HCT116 (cell line): ENCODE measurements around the gene NDUFAF7. TPM values are rescaled to one million over a fixed set of nuclear protein-coding genes. Genes with fewer than 3 reads are reported as not detected.

Source experiments
- ATAC-seq: fragments of 200-7000 bp; cut with Tn5 transposase; 2 replicates; pipeline ENCODE4 v1.9.1; 2020; ENCODE audit warnings: mild to moderate bottlenecking, moderate library complexity
- BruUV-seq: library from RNA; stranded (reverse); fragments of 400-500 nt; replicated peaks from 2 replicates; lab custom pipeline; 2021; lab: Mats Ljungman, UMichigan
- CTCF ChIA-PET: fragments of 300-600 bp; sonication (Branson Sonifier 250); formaldehyde crosslinking; loops from one replicate; lab custom pipeline; 2021; ENCODE audit warnings: antibody characterized with exemption; lab: Charles Lee
- POLR2A ChIA-PET: fragments of 300-600, 350-600 bp; sonication (Branson Sonifier 250); formaldehyde crosslinking; loops from one replicate; lab custom pipeline; 2021; ENCODE audit warnings: antibody characterized with exemption; lab: Charles Lee
- RAD21 ChIA-PET, 2 experiments: fragments of 300-600 bp; sonication (Branson Sonifier 250); formaldehyde crosslinking; loops; one replicate each; lab custom pipeline; 2023; ENCODE audit warnings: low total read pairs in 2 of 2; ENCODE audit not compliant: uncharacterized antibody in 2 of 2, unreplicated experiment in 2 of 2, low non-redundant PET in 1 of 2; lab: Charles Lee
- DNase-seq: peaks from one replicate; pipeline ENCODE4 v3.0.0-alpha.2; 2010; ENCODE audit warnings: low read depth, low spot score
- H2AFZ ChIP-seq: fragments of 200-600 bp; shearing (Covaris generic), sonication (generic); 2 replicates; pipeline ENCODE4 v1.6.1; 2017; ENCODE audit warnings: low read depth, mixed run types, mixed read lengths, antibody characterized with exemption, low read length; ENCODE audit not compliant: poor library complexity, severe bottlenecking
- H3K27ac ChIP-seq: 2 replicates; pipeline ENCODE4 v1.5.1; 2012; ENCODE audit warnings: low read depth, low read length
- H3K27me3 ChIP-seq: fragments of 200-600 bp; sonication (generic); 2 replicates; pipeline ENCODE4 v1.6.1; 2016; ENCODE audit warnings: mixed run types, low read length, mixed read lengths; ENCODE audit not compliant: insufficient read depth
- H3K36me3 ChIP-seq, 2 experiments: fragments of 200-500 bp in 1 of 2; fragments of 200-600 bp in 1 of 2; sonication (Bioruptor generic) in 1 of 2; sonication (generic) in 1 of 2; 2 replicates each; pipeline versions ENCODE4 v1.5.1 to v1.6.1; 2014 to 2016; ENCODE audit warnings: low read length in 2 of 2, inconsistent platforms in 1 of 2, mixed read lengths in 1 of 2, mixed run types in 1 of 2; ENCODE audit not compliant: insufficient read depth in 2 of 2, control insufficient read depth in 1 of 2
- H3K4me1 ChIP-seq, 2 experiments: fragments of 200-600 bp in 1 of 2; sonication (generic) in 1 of 2; 2 replicates each; pipeline versions ENCODE4 v1.5.1 to v1.6.1; 2012 to 2017; ENCODE audit warnings: low read length in 2 of 2, inconsistent platforms in 1 of 2, mild to moderate bottlenecking in 1 of 2, mixed read lengths in 1 of 2, mixed run types in 1 of 2, moderate library complexity in 1 of 2; ENCODE audit not compliant: insufficient read depth in 2 of 2, control insufficient read depth in 1 of 2
- H3K4me2 ChIP-seq: fragments of 200-600 bp; sonication (generic); 2 replicates; pipeline ENCODE4 v1.6.1; 2017; ENCODE audit warnings: mixed run types, low read length, mixed read lengths
- H3K4me3 ChIP-seq, 2 experiments: fragments of 200-600 bp in 1 of 2; sonication (generic) in 1 of 2; replicated peaks in 1 of 2; 2 replicates each; pipeline ENCODE4 v1.5.1; 2011 to 2016; ENCODE audit warnings: low read length in 2 of 2, control low read depth in 1 of 2, low read depth in 1 of 2, mild to moderate bottlenecking in 1 of 2, mixed read lengths in 1 of 2, mixed run types in 1 of 2
- H3K79me2 ChIP-seq: fragments of 200-600 bp; sonication (generic); 2 replicates; pipeline ENCODE4 v1.6.1; 2017; ENCODE audit warnings: mild to moderate bottlenecking, mixed run types, low read length, moderate library complexity, mixed read lengths; ENCODE audit not compliant: insufficient read depth
- H3K9ac ChIP-seq: fragments of 200-600 bp; sonication (generic); 2 replicates; pipeline ENCODE4 v1.6.1; 2016; ENCODE audit warnings: low read length, mixed read lengths
- H3K9me2 ChIP-seq: fragments of 200-600 bp; sonication (generic), shearing (Covaris generic); 2 replicates; pipeline ENCODE4 v1.6.1; 2017; ENCODE audit warnings: mixed run types, mild to moderate bottlenecking, moderate library complexity; ENCODE audit not compliant: insufficient read depth
- H3K9me3 ChIP-seq, 2 experiments: fragments of 200-500 bp in 1 of 2; fragments of 200-600 bp in 1 of 2; sonication (Bioruptor generic) in 1 of 2; sonication (generic) in 1 of 2; 2 replicates each; pipeline ENCODE4 v1.6.1; 2014 to 2017; ENCODE audit warnings: low read length in 2 of 2, mixed read lengths in 2 of 2, inconsistent platforms in 1 of 2, low read depth in 1 of 2, mild to moderate bottlenecking in 1 of 2, mixed run types in 1 of 2, moderate library complexity in 1 of 2; ENCODE audit not compliant: control insufficient read depth in 1 of 2, insufficient read depth in 1 of 2
- H4K20me1 ChIP-seq: fragments of 200-600 bp; sonication (generic), shearing (Covaris generic); 2 replicates; pipeline ENCODE4 v1.6.1; 2017; ENCODE audit warnings: mixed run types, mild to moderate bottlenecking, moderate library complexity; ENCODE audit not compliant: insufficient read depth
- CEBPB ChIP-seq: IDR thresholded peaks from 2 replicates; pipeline ENCODE4 v1.6.1; 2012; ENCODE audit warnings: low read depth
- EGR1 ChIP-seq: IDR thresholded peaks from 2 replicates; pipeline ENCODE4 v1.6.1; 2012; ENCODE audit warnings: low read depth
- EZH2 ChIP-seq: fragments of 200-600 bp; sonication (generic); IDR thresholded peaks from 2 replicates; pipeline ENCODE4 v1.6.1; 2017; ENCODE audit warnings: antibody characterized with exemption, mixed run types
- EZH2phosphoT487 ChIP-seq: fragments of 200-600 bp; IDR thresholded peaks from 2 replicates; pipeline ENCODE4 v1.6.1; 2018; ENCODE audit warnings: antibody characterized with exemption, borderline replicate concordance
- FOSL1 ChIP-seq: IDR thresholded peaks from 2 replicates; pipeline ENCODE4 v1.6.1; 2012; ENCODE audit warnings: low read depth
- JUND ChIP-seq: IDR thresholded peaks from 2 replicates; pipeline ENCODE4 v1.6.1; 2012
- POLR2A ChIP-seq: IDR thresholded peaks from 2 replicates; pipeline ENCODE4 v1.7.0; 2011; ENCODE audit warnings: borderline replicate concordance; ENCODE audit not compliant: insufficient read depth, insufficient read length; ENCODE audit errors: extremely low read depth
- POLR2AphosphoS5 ChIP-seq: IDR thresholded peaks from 2 replicates; pipeline ENCODE4 v1.6.1; 2011; ENCODE audit warnings: mild to moderate bottlenecking, low read depth, low read length, moderate library complexity
- SIN3A ChIP-seq: IDR thresholded peaks from 2 replicates; pipeline ENCODE4 v1.6.1; 2012; ENCODE audit warnings: low read depth
- SP1 ChIP-seq: IDR thresholded peaks from 2 replicates; pipeline ENCODE4 v1.6.1; 2012; ENCODE audit warnings: low read depth
- SRF ChIP-seq: IDR thresholded peaks from 2 replicates; pipeline ENCODE4 v1.6.1; 2012; ENCODE audit warnings: low read depth
- TCF7L2 ChIP-seq: IDR thresholded peaks from 2 replicates; pipeline ENCODE4 v1.7.0; 2011; ENCODE audit warnings: borderline replicate concordance, inconsistent platforms; ENCODE audit not compliant: insufficient read depth, insufficient read length; ENCODE audit errors: extremely low read depth
- YY1 ChIP-seq: IDR thresholded peaks from 2 replicates; pipeline ENCODE4 v1.6.1; 2011; ENCODE audit warnings: low read length, low read depth, moderate library complexity, mild to moderate bottlenecking; ENCODE audit not compliant: insufficient replicate concordance; ENCODE audit errors: extremely low read depth
- ZNF274 ChIP-seq: fragments of 200-500 bp; sonication (Bioruptor generic); IDR thresholded peaks from 2 replicates; pipeline ENCODE4 v1.6.1; 2014; ENCODE audit warnings: mild to moderate bottlenecking, low read depth, low read length, inconsistent platforms
- intact Hi-C: fragments of 100-400 bp; cut with micrococcal nuclease; formaldehyde crosslinking; loops from 2 replicates; pipeline ENCODE4 v1.10.0; 2022
- total RNA-seq: library from RNA; stranded (reverse); gene quantifications from one replicate; pipeline ENCODE4 v1.2.1, GENCODE V29; 2021; ENCODE audit not compliant: unreplicated experiment
- TF ChIP-seq, protein P1 (sequence below): IDR thresholded peaks from 2 replicates; pipeline ENCODE4 v1.6.1; 2012
- TF ChIP-seq, protein P2 (sequence below): IDR thresholded peaks from 2 replicates; pipeline ENCODE4 v1.6.1; 2012; ENCODE audit warnings: low read depth
- TF ChIP-seq, protein P3 (sequence below), 3 experiments: fragments of 200-600 bp in 1 of 3; sonication (generic) in 1 of 3; IDR thresholded peaks in 2 of 3; conservative IDR thresholded peaks in 1 of 3; 2 replicates each; pipeline ENCODE4 v1.5.1; 2012 to 2017; ENCODE audit warnings: low read depth in 2 of 3, low read length in 2 of 3, antibody characterized with exemption in 1 of 3, borderline replicate concordance in 1 of 3, control low read depth in 1 of 3, mild to moderate bottlenecking in 1 of 3, mixed read lengths in 1 of 3, mixed run types in 1 of 3, moderate library complexity in 1 of 3; ENCODE audit not compliant: insufficient read depth in 1 of 3
- TF ChIP-seq, protein P4 (sequence below): IDR thresholded peaks from 2 replicates; pipeline ENCODE4 v1.6.1; 2012

NDUFAF7 gene
- total RNA-seq, 1 experiment from 2014 or later, result 21.6 TPM

DNA sequence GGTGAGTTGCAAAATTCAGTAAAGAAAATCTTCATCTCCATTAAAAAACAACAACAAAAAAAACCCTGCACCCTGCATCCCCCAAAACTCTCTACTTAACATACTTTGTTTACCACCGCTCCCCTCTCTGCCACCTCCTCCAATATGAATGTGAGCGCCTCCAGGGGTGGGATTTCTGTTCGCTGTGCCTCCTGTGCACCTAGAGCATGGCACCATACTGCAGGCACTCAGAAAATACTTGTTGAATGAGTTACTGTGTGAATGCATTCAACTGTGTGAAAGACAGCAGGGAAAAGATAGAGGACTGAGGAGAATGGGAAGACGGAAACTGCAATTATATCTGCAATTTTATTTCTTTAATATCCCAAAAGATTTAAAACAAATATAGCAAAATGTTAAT, 4.6 kb upstream of the NDUFAF7 start:
- intact Hi-C loops, result no loop called here
- Histone ChIP-seq H3K4me1 (peaks cover 6 to 13% of the 10 kb centered on the region in 2 experiments; a peak in 3 of 4 replicates), H3K79me2 (peaks cover 91% of the 10 kb centered on the region), H3K4me3 (no peak overlapping the region), H3K9ac (no peak overlapping the region), H3K27ac (no peak overlapping the region), H3K9me2 (no peaks in the 10 kb centered on the region), H2AFZ (no peak overlapping the region), H3K4me2 (no peak overlapping the region), H3K36me3 (peaks cover 32 to 36% of the 10 kb centered on the region in 2 experiments; a peak in 3 of 4 replicates), H3K9me3 (no peaks in the 10 kb centered on the region), H3K27me3 (no peaks in the 10 kb centered on the region), H4K20me1 (peaks cover 15% of the 10 kb centered on the region; the same call in 1 of the 2 replicates)
- DNase-seq (no peak), ATAC-seq (no peak)
- no TSS peak for BruUV-seq
- POLR2A ChIA-PET, result no interaction called here
- CTCF ChIA-PET, result no interaction called here
- RAD21 ChIA-PET, result no interaction called here
- no peak for TF ChIP-seq JUND
- no peak for TF ChIP-seq YY1
- TF ChIP-seq SP1, result no peak
- no peak for TF ChIP-seq EZH2phosphoT487
- no peak for TF ChIP-seq POLR2AphosphoS5
- TF ChIP-seq, protein P1, sequence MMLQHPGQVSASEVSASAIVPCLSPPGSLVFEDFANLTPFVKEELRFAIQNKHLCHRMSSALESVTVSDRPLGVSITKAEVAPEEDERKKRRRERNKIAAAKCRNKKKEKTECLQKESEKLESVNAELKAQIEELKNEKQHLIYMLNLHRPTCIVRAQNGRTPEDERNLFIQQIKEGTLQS, result no peak
- no peak for TF ChIP-seq FOSL1
- TF ChIP-seq, protein P2, sequence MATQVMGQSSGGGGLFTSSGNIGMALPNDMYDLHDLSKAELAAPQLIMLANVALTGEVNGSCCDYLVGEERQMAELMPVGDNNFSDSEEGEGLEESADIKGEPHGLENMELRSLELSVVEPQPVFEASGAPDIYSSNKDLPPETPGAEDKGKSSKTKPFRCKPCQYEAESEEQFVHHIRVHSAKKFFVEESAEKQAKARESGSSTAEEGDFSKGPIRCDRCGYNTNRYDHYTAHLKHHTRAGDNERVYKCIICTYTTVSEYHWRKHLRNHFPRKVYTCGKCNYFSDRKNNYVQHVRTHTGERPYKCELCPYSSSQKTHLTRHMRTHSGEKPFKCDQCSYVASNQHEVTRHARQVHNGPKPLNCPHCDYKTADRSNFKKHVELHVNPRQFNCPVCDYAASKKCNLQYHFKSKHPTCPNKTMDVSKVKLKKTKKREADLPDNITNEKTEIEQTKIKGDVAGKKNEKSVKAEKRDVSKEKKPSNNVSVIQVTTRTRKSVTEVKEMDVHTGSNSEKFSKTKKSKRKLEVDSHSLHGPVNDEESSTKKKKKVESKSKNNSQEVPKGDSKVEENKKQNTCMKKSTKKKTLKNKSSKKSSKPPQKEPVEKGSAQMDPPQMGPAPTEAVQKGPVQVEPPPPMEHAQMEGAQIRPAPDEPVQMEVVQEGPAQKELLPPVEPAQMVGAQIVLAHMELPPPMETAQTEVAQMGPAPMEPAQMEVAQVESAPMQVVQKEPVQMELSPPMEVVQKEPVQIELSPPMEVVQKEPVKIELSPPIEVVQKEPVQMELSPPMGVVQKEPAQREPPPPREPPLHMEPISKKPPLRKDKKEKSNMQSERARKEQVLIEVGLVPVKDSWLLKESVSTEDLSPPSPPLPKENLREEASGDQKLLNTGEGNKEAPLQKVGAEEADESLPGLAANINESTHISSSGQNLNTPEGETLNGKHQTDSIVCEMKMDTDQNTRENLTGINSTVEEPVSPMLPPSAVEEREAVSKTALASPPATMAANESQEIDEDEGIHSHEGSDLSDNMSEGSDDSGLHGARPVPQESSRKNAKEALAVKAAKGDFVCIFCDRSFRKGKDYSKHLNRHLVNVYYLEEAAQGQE, result no peak
- no peak for TF ChIP-seq EZH2
- TF ChIP-seq TCF7L2, result no peak
- no peak for TF ChIP-seq SIN3A
- TF ChIP-seq, protein P3, sequence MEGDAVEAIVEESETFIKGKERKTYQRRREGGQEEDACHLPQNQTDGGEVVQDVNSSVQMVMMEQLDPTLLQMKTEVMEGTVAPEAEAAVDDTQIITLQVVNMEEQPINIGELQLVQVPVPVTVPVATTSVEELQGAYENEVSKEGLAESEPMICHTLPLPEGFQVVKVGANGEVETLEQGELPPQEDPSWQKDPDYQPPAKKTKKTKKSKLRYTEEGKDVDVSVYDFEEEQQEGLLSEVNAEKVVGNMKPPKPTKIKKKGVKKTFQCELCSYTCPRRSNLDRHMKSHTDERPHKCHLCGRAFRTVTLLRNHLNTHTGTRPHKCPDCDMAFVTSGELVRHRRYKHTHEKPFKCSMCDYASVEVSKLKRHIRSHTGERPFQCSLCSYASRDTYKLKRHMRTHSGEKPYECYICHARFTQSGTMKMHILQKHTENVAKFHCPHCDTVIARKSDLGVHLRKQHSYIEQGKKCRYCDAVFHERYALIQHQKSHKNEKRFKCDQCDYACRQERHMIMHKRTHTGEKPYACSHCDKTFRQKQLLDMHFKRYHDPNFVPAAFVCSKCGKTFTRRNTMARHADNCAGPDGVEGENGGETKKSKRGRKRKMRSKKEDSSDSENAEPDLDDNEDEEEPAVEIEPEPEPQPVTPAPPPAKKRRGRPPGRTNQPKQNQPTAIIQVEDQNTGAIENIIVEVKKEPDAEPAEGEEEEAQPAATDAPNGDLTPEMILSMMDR (IDR thresholded peaks at IDR 0.05 in 2 of 3, conservative IDR thresholded peaks at IDR 0.05 in 1 of 3; ENCODE audit: borderline replicate concordance in 1 of 3, insufficient read depth in 1 of 3, low read depth in 2 of 3, low read length in 2 of 3), result no peak
- no peak for TF ChIP-seq CEBPB
- TF ChIP-seq EGR1, result no peak
- TF ChIP-seq, protein P4, sequence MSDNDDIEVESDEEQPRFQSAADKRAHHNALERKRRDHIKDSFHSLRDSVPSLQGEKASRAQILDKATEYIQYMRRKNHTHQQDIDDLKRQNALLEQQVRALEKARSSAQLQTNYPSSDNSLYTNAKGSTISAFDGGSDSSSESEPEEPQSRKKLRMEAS, result no peak
- TF ChIP-seq POLR2A, result no peak
- TF ChIP-seq ZNF274, result no peak
- TF ChIP-seq SRF, result no peak
